HCT116 (cell line): ENCODE measurements around the gene USP30. TPM values are rescaled to one million over a fixed set of nuclear protein-coding genes. Genes with fewer than 3 reads are reported as not detected.

Source experiments
- total RNA-seq: library from RNA; stranded (reverse); gene quantifications from one replicate; pipeline ENCODE4 v1.2.1, GENCODE V29; 2021; ENCODE audit not compliant: unreplicated experiment

Gene USP30
- total RNA-seq, 1 experiment from 2014 or later: 9.2 TPM

Other genes with a start within 250 kb of the USP30 start
- gene SSH1, start 195.0 kb upstream of the USP30 start, total RNA-seq: 83.3 TPM
- not detected for gene DAO, start 172.5 kb upstream of the USP30 start, total RNA-seq
- 0.47 TPM for gene SVOP, start 31.5 kb upstream of the USP30 start, total RNA-seq
- 35.8 TPM for gene ALKBH2, start 40.9 kb downstream of the USP30 start, total RNA-seq
- 99.0 TPM for gene UNG, start 45.0 kb downstream of the USP30 start, total RNA-seq
- gene ACACB, start 64.0 kb downstream of the USP30 start, total RNA-seq: 11.1 TPM